Left ventricle myocardium inferior (tissue), 1 donor: ENCODE results near the gene DCAF4L1. TPM values are rescaled to one million over a fixed set of nuclear protein-coding genes. Genes with fewer than 3 reads are reported as not detected.
A peak's percentile ranks its signal among the peaks of the same experiment; 100 is the strongest.

ENCODE experiments used
- DNase-seq: peaks from one replicate; pipeline ENCODE4 v3.0.0-alpha.2; 2020
- H3K27ac ChIP-seq: fragments of 200-600 bp; replicated peaks from 2 replicates; pipeline ENCODE4 v1.8.0; 2021
- H3K27me3 ChIP-seq: fragments of 200-600 bp; 2 replicates; pipeline ENCODE4 v1.8.0; 2021; ENCODE audit warnings: low read depth
- H3K36me3 ChIP-seq: fragments of 200-600 bp; 2 replicates; pipeline ENCODE4 v1.8.0; 2021
- H3K4me1 ChIP-seq: fragments of 200-600 bp; 2 replicates; pipeline ENCODE4 v1.8.0; 2021
- H3K4me3 ChIP-seq: fragments of 200-600 bp; 2 replicates; pipeline ENCODE4 v1.8.0; 2021; ENCODE audit warnings: mild to moderate bottlenecking, moderate library complexity
- H3K9me3 ChIP-seq: fragments of 200-600 bp; replicated peaks from 2 replicates; pipeline ENCODE4 v1.8.0; 2021
- intact Hi-C: fragments of 100-400 bp; cut with micrococcal nuclease; formaldehyde crosslinking; loops from one replicate; pipeline ENCODE4 v1.11.0; 2022
- total RNA-seq: library from RNA; stranded (reverse); fragmentation: NEBNext Ultra II Directional; extraction: Animal tissue kit (Norgen Biotek cat#: 25700); gene quantifications from one replicate; pipeline ENCODE4 v1.2.1, GENCODE V29; 2021
- TF ChIP-seq, protein P1 (sequence below): fragments of 200-600 bp; IDR thresholded peaks from 2 replicates; pipeline ENCODE4 v1.8.0; 2021; ENCODE audit warnings: antibody characterized with exemption, mild to moderate bottlenecking, borderline replicate concordance
- donor health status: DM: no; HTN: yes; CAD: no; lungs with severe emphysema.

DCAF4L1 gene
- total RNA-seq, 1 donor from 2014 or later: 0.19 TPM

DNA sequence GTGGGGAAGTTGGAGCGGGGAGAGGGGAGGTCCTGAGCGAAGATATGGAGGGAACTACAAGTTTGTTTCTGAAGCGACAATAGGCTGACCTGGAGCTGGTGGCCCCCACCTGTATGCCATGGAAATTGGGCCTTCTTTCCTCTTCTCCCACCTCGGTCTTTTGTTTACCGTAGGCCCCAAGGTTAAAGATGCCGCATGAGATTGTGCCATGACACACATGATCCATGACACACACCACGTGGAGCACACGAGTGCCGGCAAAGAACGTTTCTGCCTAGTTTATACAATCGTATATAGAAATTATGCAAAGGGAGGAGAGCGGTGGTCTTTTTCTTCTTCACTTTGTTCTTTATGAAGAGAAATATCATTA is 45.9 kb upstream of the DCAF4L1 start:
- Histone ChIP-seq H3K4me3 (peak overlapping the region; percentile 99), H3K36me3 (peaks cover 21% of the 10 kb centered on the region), H3K9me3 (no peaks in the 10 kb centered on the region), H3K27me3 (no peaks in the 10 kb centered on the region), H3K4me1 (peaks cover 43% of the 10 kb centered on the region), H3K27ac (peak overlapping the region; percentile 89)
- intact Hi-C loops: no loop called here
- TF ChIP-seq, protein P1, sequence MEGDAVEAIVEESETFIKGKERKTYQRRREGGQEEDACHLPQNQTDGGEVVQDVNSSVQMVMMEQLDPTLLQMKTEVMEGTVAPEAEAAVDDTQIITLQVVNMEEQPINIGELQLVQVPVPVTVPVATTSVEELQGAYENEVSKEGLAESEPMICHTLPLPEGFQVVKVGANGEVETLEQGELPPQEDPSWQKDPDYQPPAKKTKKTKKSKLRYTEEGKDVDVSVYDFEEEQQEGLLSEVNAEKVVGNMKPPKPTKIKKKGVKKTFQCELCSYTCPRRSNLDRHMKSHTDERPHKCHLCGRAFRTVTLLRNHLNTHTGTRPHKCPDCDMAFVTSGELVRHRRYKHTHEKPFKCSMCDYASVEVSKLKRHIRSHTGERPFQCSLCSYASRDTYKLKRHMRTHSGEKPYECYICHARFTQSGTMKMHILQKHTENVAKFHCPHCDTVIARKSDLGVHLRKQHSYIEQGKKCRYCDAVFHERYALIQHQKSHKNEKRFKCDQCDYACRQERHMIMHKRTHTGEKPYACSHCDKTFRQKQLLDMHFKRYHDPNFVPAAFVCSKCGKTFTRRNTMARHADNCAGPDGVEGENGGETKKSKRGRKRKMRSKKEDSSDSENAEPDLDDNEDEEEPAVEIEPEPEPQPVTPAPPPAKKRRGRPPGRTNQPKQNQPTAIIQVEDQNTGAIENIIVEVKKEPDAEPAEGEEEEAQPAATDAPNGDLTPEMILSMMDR: no peak
- no peak for DNase-seq

- peaks cover 49% of the 10 kb centered on the region for H3K4me1 ChIP-seq
- peaks cover 21% of the 10 kb centered on the region for H3K36me3 ChIP-seq
- H3K4me3 ChIP-seq: no peak overlapping the region
- intact Hi-C loops: no loop called here
- no peak overlapping the region for H3K27ac ChIP-seq
- H3K27me3 ChIP-seq: no peaks in the 10 kb centered on the region
- TF ChIP-seq, protein P1: no peak
- H3K9me3 ChIP-seq: no peaks in the 10 kb centered on the region
- no peak for DNase-seq
Observed at GRCh38 chr4:41939016-41939626, 42.4 kb upstream of the DCAF4L1 start.

DNA sequence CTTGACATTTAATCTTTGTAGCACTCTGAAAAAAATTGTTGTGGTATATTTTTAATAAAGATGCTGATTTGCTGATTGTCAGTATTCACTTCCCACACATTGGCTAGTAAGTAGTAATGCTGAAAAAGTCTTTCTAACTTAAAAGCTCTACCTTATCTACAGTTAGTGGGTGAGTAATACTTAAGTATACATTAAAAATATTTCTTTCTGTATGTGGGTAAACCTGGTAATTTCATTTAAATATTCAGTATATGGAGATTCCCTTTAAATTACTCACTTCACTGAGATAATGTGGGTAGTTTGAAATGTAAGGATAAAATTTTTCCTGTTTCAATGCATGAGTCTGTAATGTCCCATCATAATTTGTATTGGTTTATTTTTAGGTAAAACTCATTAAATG is 40.7 kb upstream of the DCAF4L1 start:
- H3K27me3 ChIP-seq: no peaks in the 10 kb centered on the region
- TF ChIP-seq, protein P1: no peak
- intact Hi-C loops: no loop called here
- H3K4me1 ChIP-seq: peaks cover 37% of the 10 kb centered on the region
- no peak overlapping the region for H3K4me3 ChIP-seq
- no peak overlapping the region for H3K27ac ChIP-seq
- H3K9me3 ChIP-seq: no peaks in the 10 kb centered on the region
- H3K36me3 ChIP-seq: peaks cover 33% of the 10 kb centered on the region
- DNase-seq: no peak

DNA sequence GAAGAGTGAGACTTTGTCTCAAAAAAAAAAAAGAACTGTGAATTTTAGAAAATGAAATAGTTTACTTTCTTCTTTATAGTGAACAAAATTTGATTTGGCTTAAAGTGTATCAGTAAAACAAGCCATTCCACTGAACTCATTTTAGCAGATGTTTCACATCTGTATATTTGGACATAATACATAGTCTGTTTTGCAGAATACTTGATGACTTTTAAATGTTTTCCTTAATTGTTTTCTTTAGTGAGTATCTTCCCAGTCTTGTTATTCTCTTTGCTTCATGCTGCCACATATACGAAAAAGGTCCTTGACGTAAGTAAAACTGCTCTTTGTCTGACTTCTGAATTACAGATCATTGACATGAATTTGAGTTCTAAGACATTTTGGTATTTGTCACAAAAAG is 38.0 kb upstream of the DCAF4L1 start:
- intact Hi-C loops: no loop called here
- Histone ChIP-seq H3K36me3 (peaks cover 43% of the 10 kb centered on the region), H3K27ac (no peak overlapping the region), H3K9me3 (no peaks in the 10 kb centered on the region), H3K4me1 (peaks cover 12% of the 10 kb centered on the region), H3K4me3 (no peak overlapping the region), H3K27me3 (no peaks in the 10 kb centered on the region)
- no peak for DNase-seq
- TF ChIP-seq, protein P1: no peak

DNA sequence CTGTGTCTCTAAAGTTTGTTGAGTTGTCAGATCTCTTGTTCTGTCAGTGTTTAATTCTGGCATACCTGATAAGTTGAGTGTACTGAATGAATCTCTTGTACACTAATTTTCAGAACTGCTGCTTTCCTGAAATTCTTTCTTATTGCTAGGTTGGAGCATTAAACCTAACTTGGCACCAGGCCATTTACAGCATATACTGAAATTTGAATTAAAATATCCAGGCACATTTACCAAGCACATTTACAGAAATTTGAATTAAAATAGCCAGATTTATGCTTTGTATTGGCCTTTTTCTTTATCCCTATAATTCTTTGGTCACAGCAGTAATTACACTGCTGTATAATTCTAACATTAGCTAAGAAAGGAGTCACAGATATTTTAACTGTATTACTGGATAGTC is 37.5 kb upstream of the DCAF4L1 start:
- intact Hi-C loops: no loop called here
- Histone ChIP-seq H3K9me3 (no peaks in the 10 kb centered on the region), H3K36me3 (peaks cover 39% of the 10 kb centered on the region), H3K4me3 (no peak overlapping the region), H3K27me3 (no peaks in the 10 kb centered on the region), H3K27ac (no peak overlapping the region), H3K4me1 (peaks cover 7% of the 10 kb centered on the region)
- TF ChIP-seq, protein P1: no peak
- no peak for DNase-seq
